PC-3 (cell line): ENCODE results near the gene GPC5. TPM values are rescaled to one million over a fixed set of nuclear protein-coding genes. Genes with fewer than 3 reads are reported as not detected.
A peak's percentile ranks its signal among the peaks of the same experiment; 100 is the strongest.

Source experiments
- ATAC-seq: fragments of 200-7000 bp; cut with Tn5 transposase; 2 replicates; pipeline ENCODE4 v1.9.1; 2020; ENCODE audit warnings: mild to moderate bottlenecking, moderate library complexity
- BruUV-seq: library from RNA; stranded (reverse); fragments of 400-500 nt; replicated peaks from 2 replicates; lab custom pipeline; 2021; lab: Mats Ljungman, UMichigan
- CTCF ChIA-PET: fragments of 300-600 bp; sonication (Branson Sonifier 250); formaldehyde crosslinking; loops from one replicate; lab custom pipeline; 2022; ENCODE audit warnings: antibody characterized with exemption; lab: Charles Lee
- POLR2A ChIA-PET: fragments of 300-600 bp; sonication (Branson Sonifier 250); formaldehyde crosslinking; loops from one replicate; lab custom pipeline; 2022; ENCODE audit warnings: antibody characterized with exemption; ENCODE audit not compliant: unreplicated experiment; lab: Charles Lee
- DNase-seq: peaks from one replicate; pipeline ENCODE4 v3.0.0-alpha.2; 2015
- H2AFZ ChIP-seq: fragments of 300-600 bp; sonication (generic); 2 replicates; pipeline ENCODE4 v1.6.0; 2016; ENCODE audit warnings: antibody characterized with exemption, low read length
- H3F3A ChIP-seq: fragments of 300-600 bp; sonication (generic); one replicate; pipeline ENCODE4 v1.6.0; 2017; ENCODE audit warnings: antibody characterized with exemption, low read length, control low read depth, mild to moderate bottlenecking; ENCODE audit not compliant: unreplicated experiment
- H3K27ac ChIP-seq: fragments of 300-600 bp; sonication (generic); 2 replicates; pipeline ENCODE4 v1.5.1; 2016; ENCODE audit warnings: mild to moderate bottlenecking, low read length
- H3K27me3 ChIP-seq: fragments of 300-600 bp; sonication (generic); 2 replicates; pipeline ENCODE4 v1.6.1; 2016; ENCODE audit warnings: low read length, mixed read lengths
- H3K36me3 ChIP-seq: fragments of 300-600 bp; sonication (generic); 2 replicates; pipeline ENCODE4 v1.6.1; 2016; ENCODE audit warnings: low read depth, mixed run types, low read length, mixed read lengths
- H3K4me1 ChIP-seq: fragments of 300-600 bp; sonication (generic); 2 replicates; pipeline ENCODE4 v1.5.1; 2016; ENCODE audit warnings: low read length; ENCODE audit not compliant: insufficient read depth
- H3K4me2 ChIP-seq: fragments of 300-600 bp; sonication (generic); 2 replicates; pipeline ENCODE4 v1.6.0; 2016; ENCODE audit warnings: low read length
- H3K4me3 ChIP-seq: fragments of 300-600 bp; sonication (generic); 2 replicates; pipeline ENCODE4 v1.5.1; 2016; ENCODE audit warnings: mild to moderate bottlenecking, low read length, mixed read lengths
- H3K79me2 ChIP-seq: fragments of 300-600 bp; sonication (generic); 2 replicates; pipeline ENCODE4 v1.6.1; 2017; ENCODE audit warnings: low read length, mixed read lengths
- H3K9ac ChIP-seq: fragments of 300-600 bp; sonication (generic); 2 replicates; pipeline ENCODE4 v1.6.0; 2016; ENCODE audit warnings: mild to moderate bottlenecking, low read length
- H3K9me2 ChIP-seq: fragments of 300-600 bp; sonication (generic); replicated peaks from 2 replicates; pipeline ENCODE4 v1.6.1; 2016; ENCODE audit warnings: mixed run types, low read length, mixed read lengths
- H3K9me3 ChIP-seq: fragments of 300-600 bp; sonication (generic); 2 replicates; pipeline ENCODE4 v1.6.1; 2016; ENCODE audit warnings: low read length, mixed read lengths
- H4K20me1 ChIP-seq: fragments of 300-600 bp; sonication (generic); 2 replicates; pipeline ENCODE4 v1.6.1; 2016; ENCODE audit warnings: low read length, mixed read lengths
- EZH2 ChIP-seq: fragments of 300-600 bp; sonication (generic); IDR thresholded peaks from one replicate; pipeline ENCODE4 v1.6.1; 2017; ENCODE audit warnings: antibody characterized with exemption, mild to moderate bottlenecking, low read length; ENCODE audit not compliant: unreplicated experiment
- EZH2phosphoT487 ChIP-seq: fragments of 300-600 bp; sonication (generic); IDR thresholded peaks from 2 replicates; pipeline ENCODE4 v1.6.1; 2018; ENCODE audit warnings: mild to moderate bottlenecking, antibody characterized with exemption, low read length, borderline replicate concordance
- intact Hi-C: fragments of 100-400 bp; cut with micrococcal nuclease; formaldehyde crosslinking; loops from 2 replicates; pipeline ENCODE4 v1.9.0; 2023
- total RNA-seq: library from RNA; depleted of rRNA; stranded (reverse); fragments of >200 nt; gene quantifications from 2 replicates; pipeline ENCODE4 v1.2.3, GENCODE V29; 2014
- TF ChIP-seq, protein P1 (sequence below): fragments of 300-600 bp; sonication (generic); conservative IDR thresholded peaks from 2 replicates; pipeline ENCODE4 v1.5.1; 2017; ENCODE audit warnings: antibody characterized with exemption, low read depth, mild to moderate bottlenecking, low read length

Gene GPC5
- total RNA-seq, 1 experiment from 2014 or later: not detected

- H3K27ac ChIP-seq: no peak overlapping the region
- TF ChIP-seq EZH2phosphoT487: no peak
- TF ChIP-seq EZH2: no peak
- TF ChIP-seq, protein P1, sequence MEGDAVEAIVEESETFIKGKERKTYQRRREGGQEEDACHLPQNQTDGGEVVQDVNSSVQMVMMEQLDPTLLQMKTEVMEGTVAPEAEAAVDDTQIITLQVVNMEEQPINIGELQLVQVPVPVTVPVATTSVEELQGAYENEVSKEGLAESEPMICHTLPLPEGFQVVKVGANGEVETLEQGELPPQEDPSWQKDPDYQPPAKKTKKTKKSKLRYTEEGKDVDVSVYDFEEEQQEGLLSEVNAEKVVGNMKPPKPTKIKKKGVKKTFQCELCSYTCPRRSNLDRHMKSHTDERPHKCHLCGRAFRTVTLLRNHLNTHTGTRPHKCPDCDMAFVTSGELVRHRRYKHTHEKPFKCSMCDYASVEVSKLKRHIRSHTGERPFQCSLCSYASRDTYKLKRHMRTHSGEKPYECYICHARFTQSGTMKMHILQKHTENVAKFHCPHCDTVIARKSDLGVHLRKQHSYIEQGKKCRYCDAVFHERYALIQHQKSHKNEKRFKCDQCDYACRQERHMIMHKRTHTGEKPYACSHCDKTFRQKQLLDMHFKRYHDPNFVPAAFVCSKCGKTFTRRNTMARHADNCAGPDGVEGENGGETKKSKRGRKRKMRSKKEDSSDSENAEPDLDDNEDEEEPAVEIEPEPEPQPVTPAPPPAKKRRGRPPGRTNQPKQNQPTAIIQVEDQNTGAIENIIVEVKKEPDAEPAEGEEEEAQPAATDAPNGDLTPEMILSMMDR: no peak
- intact Hi-C loops: loop anchor here (5.0 kb wide), 1 partner anchor 90 kb away; no protein-coding TSS in a partner anchor
- no peaks in the 10 kb centered on the region for H3K9me2 ChIP-seq
- H3K4me1 ChIP-seq: no peaks in the 10 kb centered on the region
- H3K79me2 ChIP-seq: no peaks in the 10 kb centered on the region
- no peak overlapping the region for H3K9ac ChIP-seq
- BruUV-seq: no TSS peak
- H3F3A ChIP-seq: no peaks in the 10 kb centered on the region
- H3K9me3 ChIP-seq: no peaks in the 10 kb centered on the region
- H3K27me3 ChIP-seq: peaks cover 34% of the 10 kb centered on the region
- ATAC-seq: no peak
- H3K4me3 ChIP-seq: no peak overlapping the region
- no peaks in the 10 kb centered on the region for H3K36me3 ChIP-seq
- ChIA-PET CTCF (no interaction called here), POLR2A (no interaction called here)
- no peaks in the 10 kb centered on the region for H4K20me1 ChIP-seq
- DNase-seq: no peak
- no peak overlapping the region for H3K4me2 ChIP-seq
- no peak overlapping the region for H2AFZ ChIP-seq
Observed at GRCh38 chr13:91401920-91402319, 3.5 kb downstream of the GPC5 start.

DNA sequence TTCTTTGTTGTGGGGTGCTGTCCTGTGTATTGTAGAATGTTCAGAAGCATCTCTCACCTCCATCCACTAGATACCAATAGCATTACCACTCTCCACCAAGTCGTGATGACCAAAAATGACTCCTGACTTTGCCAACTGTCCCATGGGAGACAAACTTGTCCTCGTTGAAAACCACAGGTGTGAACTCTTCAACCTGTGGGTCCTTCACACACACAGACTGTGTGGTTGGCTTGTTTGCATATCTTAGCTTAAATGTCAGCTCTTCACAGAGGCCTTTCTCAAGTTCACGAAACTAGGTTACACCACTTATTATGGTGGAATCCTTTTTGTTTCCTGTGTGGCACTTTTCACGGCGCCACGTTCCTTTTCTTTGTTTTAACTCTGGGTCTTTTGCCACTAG is 6.8 kb downstream of the GPC5 start:
- POLR2A ChIA-PET: no interaction called here
- BruUV-seq: no TSS peak
- CTCF ChIA-PET: no interaction called here

GRCh38 chr13:91406619-91407018 is 8.2 kb downstream of the GPC5 start:
- Histone ChIP-seq H3K4me2 (no peak overlapping the region), H3K27me3 (peaks cover 32% of the 10 kb centered on the region), H3K4me1 (no peaks in the 10 kb centered on the region), H3K27ac (no peak overlapping the region), H3F3A (no peaks in the 10 kb centered on the region), H2AFZ (no peak overlapping the region), H3K9me3 (no peaks in the 10 kb centered on the region), H3K9me2 (no peaks in the 10 kb centered on the region), H3K4me3 (no peak overlapping the region), H3K36me3 (no peaks in the 10 kb centered on the region), H4K20me1 (no peaks in the 10 kb centered on the region), H3K9ac (no peak overlapping the region), H3K79me2 (no peaks in the 10 kb centered on the region)
- BruUV-seq: no TSS peak
- DNase-seq (peak; percentile 47), ATAC-seq (0 out of 2 replicates have a peak, but pooled peaks have one; percentile 35)
- intact Hi-C loops: no loop called here
- CTCF ChIA-PET: no interaction called here
- TF ChIP-seq EZH2phosphoT487 (no peak), EZH2 (no peak)
- TF ChIP-seq, protein P1: peak; percentile 65
- POLR2A ChIA-PET: no interaction called here

More for the DNA sequence above, 6.8 kb downstream of the GPC5 start:
- Histone ChIP-seq H3K4me2 (no peak overlapping the region), H3K27me3 (peaks cover 45% of the 10 kb centered on the region), H3K79me2 (no peaks in the 10 kb centered on the region), H3F3A (no peaks in the 10 kb centered on the region), H3K27ac (no peak overlapping the region), H3K4me1 (no peaks in the 10 kb centered on the region), H3K9ac (no peak overlapping the region), H3K36me3 (no peaks in the 10 kb centered on the region), H3K9me2 (no peaks in the 10 kb centered on the region), H2AFZ (no peak overlapping the region), H4K20me1 (no peaks in the 10 kb centered on the region), H3K9me3 (no peaks in the 10 kb centered on the region), H3K4me3 (no peak overlapping the region)
- TF ChIP-seq, protein P1: no peak
- TF ChIP-seq EZH2: no peak
- TF ChIP-seq EZH2phosphoT487: no peak
- intact Hi-C loops: no loop called here
- DNase-seq: no peak
- ATAC-seq: no peak
